Aorta (tissue), 5 donors: ENCODE data around the gene SPRR2B. TPM values are rescaled to one million over a fixed set of nuclear protein-coding genes. Genes with fewer than 3 reads are reported as not detected.
"Not testable (repeated sequence)": the region's sequence is repeated elsewhere in the genome, so short reads cannot be mapped to it uniquely, and the experiment has no call there.

Experiments
- ATAC-seq: fragments of 200-7000 bp; cut with Tn5 transposase; one replicate; pipeline ENCODE4 v1.9.1; 2022; ENCODE audit warnings: moderate library complexity; ENCODE audit not compliant: low FRiP score
- DNase-seq, 2 donors: peaks; one replicate each; pipeline ENCODE4 v3.0.0-alpha.2; 2020
- H3K27ac ChIP-seq, 2 donors: one replicate each; pipeline ENCODE4 v1.5.1; 2013; ENCODE audit warnings: low read length in 2 of 2, mild to moderate bottlenecking in 2 of 2, moderate library complexity in 2 of 2, control low read depth in 1 of 2, inconsistent platforms in 1 of 2, low read depth in 1 of 2
- H3K27me3 ChIP-seq, 2 donors: one replicate each; pipeline ENCODE4 v1.6.1; 2013; ENCODE audit warnings: control low read depth in 1 of 2, low read length in 1 of 2, mild to moderate bottlenecking in 1 of 2, moderate library complexity in 1 of 2; ENCODE audit not compliant: insufficient read depth in 2 of 2, control insufficient read depth in 1 of 2
- H3K36me3 ChIP-seq, 2 donors: one replicate each; pipeline ENCODE4 v1.6.1; 2013; ENCODE audit warnings: control low read depth in 1 of 2, low read length in 1 of 2, mild to moderate bottlenecking in 1 of 2; ENCODE audit not compliant: insufficient read depth in 2 of 2, control insufficient read depth in 1 of 2
- H3K4me1 ChIP-seq, 2 donors: one replicate each; pipeline ENCODE4 v1.6.1; 2013; ENCODE audit warnings: low read length in 2 of 2, control low read depth in 1 of 2, mild to moderate bottlenecking in 1 of 2, moderate library complexity in 1 of 2; ENCODE audit not compliant: insufficient read depth in 2 of 2, control insufficient read depth in 1 of 2
- H3K4me3 ChIP-seq, 2 donors: one replicate each; pipeline ENCODE4 v1.5.1; 2013; ENCODE audit warnings: low read length in 2 of 2, control low read depth in 1 of 2, mild to moderate bottlenecking in 1 of 2
- H3K9me3 ChIP-seq: one replicate; pipeline ENCODE4 v1.6.1; 2013; ENCODE audit warnings: mild to moderate bottlenecking, low read length; ENCODE audit not compliant: control insufficient read depth
- WGBS, 2 donors: extraction: QIAGEN DNeasy Blood & Tissue Kit; methylation state at CpG; one replicate each; pipeline ENCODE4 v1.1.7; 2013; 5-methylcytosine and 5-hydroxymethylcytosine counted together
- intact Hi-C, 2 donors: fragments of 100-400 bp; cut with DNase I; formaldehyde crosslinking; loops; one replicate each; pipeline versions ENCODE4 v1.14.2 to v1.15.0; 2022
- long read RNA-seq, 2 donors: library from polyadenylated mRNA; unstranded; transcript quantifications; one replicate each; pipeline ENCODE4 v2.0.0, GENCODE V29; 2020 to 2021
- polyA plus RNA-seq, 2 donors: library from polyadenylated mRNA; stranded (reverse); fragments of 200-250 nt; gene quantifications; one replicate each; pipeline ENCODE4 v1.2.3, GENCODE V29; 2013
- total RNA-seq, 2 donors: library from RNA; stranded (reverse); fragmentation: NEBNext Ultra II Directional; extraction: Animal tissue kit (Norgen Biotek cat#: 25700); gene quantifications; one replicate each; pipeline ENCODE4 v1.2.1, GENCODE V29; 2021
- donor health status: healthy with polysubstance abuse.
- donor health status: Bipolar disorder and iron deficiency.
- donor health status: DM: no; HTN: no; CAD: no.
- donor health status: DM: no; HTN: no; CAD: no.
- donor health status: DM: yes; HTN: yes; CAD: no.

SPRR2B gene
- total RNA-seq (not detected), polyA plus RNA-seq (not detected)
- long read RNA-seq, donor 1, result 0 reads
- long read RNA-seq, donor 2, result 0 reads

DNA sequence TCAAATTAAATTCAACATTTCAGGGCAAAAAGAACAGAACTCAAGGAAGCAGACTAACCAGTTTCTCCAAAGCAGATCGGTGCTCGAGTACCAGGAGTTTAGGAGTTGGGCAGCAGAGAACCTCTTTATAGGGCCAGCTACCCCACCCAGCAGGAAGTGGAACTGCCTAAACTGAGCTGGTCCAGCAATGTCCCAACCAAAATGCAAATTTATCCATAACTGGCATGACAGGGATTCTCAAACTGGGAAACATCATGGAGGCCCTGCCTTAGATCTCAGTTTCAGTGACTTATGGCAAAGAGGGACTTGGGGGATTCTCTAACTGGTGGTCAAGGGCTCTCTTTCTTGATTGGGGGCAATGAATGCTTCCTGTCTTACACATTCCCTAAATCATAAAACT is at the start of gene SPRR2B:
Gene SPRR2B, minus strand, starts transcription at position 101 of the 400 bp plus-strand sequence. CDS start 772 bp downstream, outside the sequence.
- no peaks in the 10 kb centered on the region for H3K9me3 ChIP-seq
- no peaks in the 10 kb centered on the region for H3K36me3 ChIP-seq
- no peak for ATAC-seq
- no peaks in the 10 kb centered on the region for H3K4me1 ChIP-seq
- H3K4me3 ChIP-seq, result no peak within 1 kb of the TSS
- intact Hi-C loops, result no loop called here
- no peaks in the 10 kb centered on the region for H3K27me3 ChIP-seq
- WGBS, 2 donors, result 40 to 71% methylated on average over 2 of the region's 2 CpGs
- DNase-seq, result no peak
- no peak within 1 kb of the TSS for H3K27ac ChIP-seq

DNA sequence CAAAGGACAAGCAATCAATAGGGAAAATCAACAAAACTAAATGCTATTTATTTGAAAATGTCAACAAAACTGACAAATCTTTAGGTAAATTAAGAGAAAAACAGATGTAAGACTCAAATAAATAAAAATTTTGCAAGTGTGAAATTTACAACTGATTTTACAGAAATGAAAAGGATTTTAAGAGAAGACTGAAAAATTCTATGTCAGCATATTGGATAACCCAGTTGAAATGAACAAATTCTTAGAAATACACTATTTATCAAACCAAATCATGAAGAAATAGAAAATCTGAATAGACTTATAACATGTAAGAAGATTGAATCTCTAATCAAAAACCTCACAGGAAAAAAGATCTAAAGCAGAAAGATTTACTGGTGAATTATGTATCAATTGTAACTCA is 49.5 kb upstream of the SPRR2B start:
- no peak for DNase-seq
- ATAC-seq, result no peak
- no peaks in the 10 kb centered on the region for H3K4me1 ChIP-seq
- H3K4me3 ChIP-seq, result no peak overlapping the region
- H3K27me3 ChIP-seq, result peaks cover 0 to 2% of the 10 kb centered on the region in 2 donors
- intact Hi-C loops, result no loop called here
- no peaks in the 10 kb centered on the region for H3K36me3 ChIP-seq
- H3K27ac ChIP-seq, result no peak overlapping the region
- peaks cover 7% of the 10 kb centered on the region for H3K9me3 ChIP-seq

DNA sequence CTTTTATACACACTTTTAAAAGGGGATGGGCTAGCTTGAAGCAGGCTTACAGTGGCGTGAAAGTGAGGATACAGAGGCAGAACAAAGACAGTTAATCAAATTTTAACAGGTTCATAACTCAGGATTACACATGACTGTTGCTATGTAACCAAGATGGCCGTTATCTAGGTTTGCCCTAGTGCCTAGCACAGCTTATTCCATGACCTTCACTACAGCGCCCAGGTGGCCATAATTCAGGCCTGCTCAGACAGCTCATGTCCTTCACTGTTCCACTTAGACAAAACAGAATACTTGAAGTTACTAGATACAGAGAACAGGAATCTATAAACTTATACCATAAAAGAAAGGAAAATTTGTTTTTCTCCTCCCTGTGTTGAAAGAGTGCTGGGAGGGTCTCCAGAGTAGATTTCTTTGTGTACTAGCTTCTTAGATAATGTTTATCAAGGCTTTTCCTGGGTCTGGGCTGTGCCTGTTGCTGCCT is 48.1 kb upstream of the SPRR2B start:
- Histone ChIP-seq H3K4me1 (no peaks in the 10 kb centered on the region), H3K4me3 (no peak overlapping the region), H3K27me3 (peaks cover 0 to 2% of the 10 kb centered on the region in 2 donors), H3K27ac (no peak overlapping the region), H3K36me3 (no peaks in the 10 kb centered on the region), H3K9me3 (peaks cover 6% of the 10 kb centered on the region)
- ATAC-seq (no peak), DNase-seq (no peak)
- intact Hi-C loops, result no loop called here
- WGBS, 2 donors, result 51 to 55% methylated on average over 3 of the region's 3 CpGs

DNA sequence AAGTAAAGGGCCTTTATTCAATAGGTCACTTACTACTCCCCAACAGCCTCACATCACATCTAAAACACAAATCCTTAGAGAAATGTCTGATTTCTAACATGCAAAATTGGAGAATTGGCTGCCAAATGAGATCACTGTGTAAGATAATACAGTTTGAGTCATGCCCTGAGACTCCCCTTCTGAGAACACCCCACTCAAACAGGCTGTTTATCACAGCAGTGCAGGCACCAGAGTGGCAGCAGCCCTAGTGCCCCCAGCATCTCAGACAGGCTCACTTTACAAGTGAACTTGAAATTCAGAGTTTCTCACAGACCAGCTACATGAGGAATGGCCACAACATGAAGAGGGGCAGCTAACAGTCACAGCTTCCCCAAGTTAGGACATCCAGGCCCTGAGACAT is 43.9 kb upstream of the SPRR2B start:
- H3K4me3 ChIP-seq, H3K9me3 ChIP-seq, H3K36me3 ChIP-seq, H3K27me3 ChIP-seq, DNase-seq, intact Hi-C loops, H3K4me1 ChIP-seq, H3K27ac ChIP-seq, ATAC-seq: not testable (repeated sequence)

DNA sequence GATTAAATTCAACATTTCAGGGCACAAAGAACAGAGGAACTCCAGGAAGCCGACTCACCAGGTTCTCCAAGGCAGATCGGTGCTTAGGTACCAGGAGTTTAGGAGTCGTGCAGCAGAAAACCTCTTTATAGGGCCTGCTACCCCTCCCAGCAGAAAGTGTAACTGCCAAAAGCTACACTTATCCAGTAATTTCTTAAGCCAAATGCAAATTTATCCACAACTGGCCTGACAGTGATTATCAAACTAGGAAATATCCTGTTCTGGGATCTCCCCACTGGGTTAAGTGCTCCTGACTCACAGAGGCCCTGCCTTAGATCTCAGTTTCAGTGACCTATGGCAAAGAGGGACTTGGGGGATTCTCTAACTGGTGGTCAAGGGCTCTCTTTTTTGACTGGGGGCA is 42.0 kb upstream of the SPRR2B start, which contains the start of gene SPRR2F:
Gene SPRR2F, minus strand, starts transcription at position 101 of the 400 bp plus-strand sequence. CDS start 783 bp downstream, outside the sequence.
- no peak for DNase-seq
- Histone ChIP-seq H3K36me3 (no peaks in the 10 kb centered on the region), H3K27me3 (no peaks in the 10 kb centered on the region), H3K27ac (no peak within 1 kb of the TSS), H3K4me1 (no peaks in the 10 kb centered on the region), H3K9me3 (peaks cover 2% of the 10 kb centered on the region), H3K4me3 (no peak within 1 kb of the TSS)
- 78 to 85% methylated on average over 3 of the region's 3 CpGs for whole genome bisulfite sequencing, 2 donors
- intact Hi-C loops, result no loop called here
- ATAC-seq, result no peak

DNA sequence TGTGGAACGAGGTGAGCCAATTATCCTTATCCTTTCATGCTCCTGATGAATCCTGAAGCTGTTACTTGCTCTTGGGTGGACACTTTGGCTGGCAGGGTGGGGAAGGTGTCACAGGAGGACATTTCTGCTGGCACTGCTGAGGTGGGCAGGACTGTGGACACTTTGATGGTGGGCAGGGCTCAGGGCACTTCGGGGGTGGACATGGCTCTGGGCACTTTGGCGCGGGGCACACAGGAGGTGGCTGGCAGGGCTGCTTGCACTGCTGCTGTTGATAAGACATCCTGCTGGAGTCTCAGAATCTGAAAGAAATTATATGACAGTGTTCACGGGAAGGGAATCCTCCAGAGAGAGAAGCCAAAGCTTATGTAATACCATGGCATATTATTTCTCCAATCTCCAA is 41.0 kb upstream of the SPRR2B start:
- H3K4me3 ChIP-seq, H3K4me1 ChIP-seq, H3K9me3 ChIP-seq, ATAC-seq, intact Hi-C loops, DNase-seq, H3K27ac ChIP-seq, H3K27me3 ChIP-seq, H3K36me3 ChIP-seq: not testable (repeated sequence)
- WGBS, 2 donors, result 76% methylated on average over 5 of the region's 5 CpGs

DNA sequence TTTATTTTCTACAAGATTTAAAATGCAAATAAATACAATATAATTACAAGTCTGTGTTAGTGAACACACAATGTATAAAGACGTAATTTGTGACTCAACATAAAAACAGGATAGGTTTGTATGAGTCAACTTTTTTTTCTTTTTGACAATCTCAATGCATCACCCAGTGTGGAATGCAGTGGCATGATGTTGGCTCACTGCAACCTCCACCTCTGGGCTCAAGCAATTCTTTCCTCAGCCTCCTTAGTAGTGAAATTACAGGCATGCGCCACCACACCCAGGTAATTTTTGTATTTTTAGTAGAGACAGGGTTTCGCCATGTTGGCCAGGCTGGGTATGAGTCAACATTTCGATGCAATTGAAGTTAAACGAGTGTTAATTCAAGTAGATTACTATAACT is 28.8 kb upstream of the SPRR2B start:
- ATAC-seq (no peak), DNase-seq (no peak)
- Histone ChIP-seq H3K27me3 (no peaks in the 10 kb centered on the region), H3K27ac (no peak overlapping the region), H3K4me3 (no peak overlapping the region), H3K4me1 (no peaks in the 10 kb centered on the region), H3K36me3 (no peaks in the 10 kb centered on the region), H3K9me3 (peaks cover 2% of the 10 kb centered on the region)
- 85% methylated on average over 5 of the region's 5 CpGs for WGBS, 2 donors
- intact Hi-C loops, result no loop called here

DNA sequence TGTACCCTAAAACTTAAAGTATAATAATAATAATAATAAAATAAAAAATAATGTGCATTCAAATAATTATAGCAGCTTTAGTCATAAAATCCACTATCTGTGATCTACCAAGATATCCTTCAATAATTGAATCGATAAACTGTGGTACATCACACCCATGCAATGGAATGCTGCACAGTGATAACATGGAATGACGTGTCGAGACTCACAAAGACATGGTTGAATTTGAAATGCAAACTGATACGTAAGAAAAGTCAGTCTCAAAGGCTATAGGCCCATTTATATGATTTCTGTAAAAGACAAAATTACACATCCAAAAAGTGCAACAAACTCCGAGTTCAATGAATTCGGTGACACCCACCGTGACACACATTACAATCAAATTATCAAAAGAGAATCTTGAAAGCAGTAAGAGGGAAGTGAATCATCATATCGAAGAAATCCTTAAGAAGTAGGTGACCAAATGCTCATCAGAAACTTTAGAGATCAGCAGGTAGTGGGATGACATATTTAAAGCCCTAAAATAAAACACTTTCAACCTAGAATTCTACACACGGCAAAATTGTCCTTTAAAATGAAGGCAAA is 28.1 kb upstream of the SPRR2B start:
- Histone ChIP-seq H3K36me3 (no peaks in the 10 kb centered on the region), H3K27ac (no peak overlapping the region), H3K9me3 (peaks cover 2% of the 10 kb centered on the region), H3K4me1 (no peaks in the 10 kb centered on the region), H3K4me3 (no peak overlapping the region), H3K27me3 (no peaks in the 10 kb centered on the region)
- DNase-seq (no peak), ATAC-seq (no peak)
- WGBS, 2 donors, result 86% methylated on average over 9 of the region's 9 CpGs
- intact Hi-C loops, result no loop called here

DNA sequence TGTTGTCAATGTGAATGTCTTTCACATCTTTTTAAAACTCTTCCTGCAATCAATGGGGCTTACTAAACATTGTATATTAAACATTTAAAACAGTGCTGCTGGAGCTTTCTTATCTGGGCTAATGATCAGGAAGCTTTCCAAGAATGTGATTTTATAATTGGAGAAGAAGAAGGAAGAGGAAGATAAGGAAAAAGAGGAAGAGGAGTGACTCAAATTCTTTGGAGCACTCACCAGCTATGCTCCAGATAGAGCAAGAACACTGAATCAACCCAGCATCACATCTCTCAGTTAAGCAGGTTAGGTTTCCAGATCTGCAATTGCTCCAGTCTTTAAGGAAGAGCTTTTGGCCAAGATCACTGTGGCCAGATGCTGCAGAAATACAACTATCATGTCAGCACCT is 24.4 kb upstream of the SPRR2B start:
- Histone ChIP-seq H3K4me1 (no peaks in the 10 kb centered on the region), H3K27me3 (no peaks in the 10 kb centered on the region), H3K27ac (no peak overlapping the region), H3K36me3 (no peaks in the 10 kb centered on the region), H3K9me3 (peaks cover 2% of the 10 kb centered on the region), H3K4me3 (no peak overlapping the region)
- DNase-seq (no peak), ATAC-seq (no peak)
- intact Hi-C loops, result no loop called here
